ENCODE measurements around the gene NR6A1. TPM values are rescaled to one million over a fixed set of nuclear protein-coding genes. Genes with fewer than 3 reads are reported as not detected.

NR6A1 gene
- total RNA-seq, 2 donors from 2014 or later = 0.71 to 4.6 TPM

- ATAC-seq (ENCODE audit: insufficient number of reproducible peaks, low FRiP score, low read depth) (no peak), DNase-seq (ENCODE audit: low spot score) (no peak)
- H3K4me3 ChIP-seq = no peak overlapping the region
- no peaks in the 10 kb centered on the region for H3K36me3 ChIP-seq
- TF ChIP-seq CTCF (IDR thresholded peaks at IDR 0.05) = no peak
- no peak overlapping the region for H3K27ac ChIP-seq
- H3K4me1 ChIP-seq (ENCODE audit: control insufficient read depth in 1 of 2, low read depth in 2 of 2) = no peaks in the 10 kb centered on the region
- no peaks in the 10 kb centered on the region for H3K9me3 ChIP-seq
- peaks cover 10% of the 10 kb centered on the region for H3K27me3 ChIP-seq (replicated peaks; ENCODE audit: insufficient read depth)
These were observed 18.1 kb downstream of the NR6A1 start for GRCh38 chr9:124752967-124753366.

DNA sequence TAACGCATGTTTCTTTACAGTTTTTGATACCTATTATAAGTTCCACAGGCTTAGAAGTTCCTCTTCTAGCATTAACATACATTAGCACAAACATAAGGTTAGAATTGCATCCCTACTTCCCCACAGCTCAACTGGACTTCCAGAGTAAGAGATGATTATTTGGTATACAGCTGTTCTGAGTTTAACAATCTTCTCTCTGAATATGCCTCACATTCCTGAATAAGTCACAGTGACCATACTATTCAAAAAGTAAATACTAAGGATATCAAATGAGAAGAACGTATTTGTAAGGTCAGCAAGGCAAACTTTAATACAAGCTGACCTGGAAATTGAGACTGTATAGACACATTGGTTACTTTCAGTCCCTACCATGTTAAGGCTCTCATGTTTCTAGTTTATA lies 21.3 kb downstream of the NR6A1 start:
- Histone ChIP-seq H3K4me1 (ENCODE audit: control insufficient read depth in 1 of 2, low read depth in 2 of 2) (no peaks in the 10 kb centered on the region), H3K4me3 (no peak overlapping the region), H3K27ac (no peak overlapping the region), H3K36me3 (no peaks in the 10 kb centered on the region), H3K27me3 (replicated peaks; ENCODE audit: insufficient read depth) (no peaks in the 10 kb centered on the region), H3K9me3 (no peaks in the 10 kb centered on the region)
- no peak for ATAC-seq (ENCODE audit: insufficient number of reproducible peaks, low FRiP score, low read depth)
- TF ChIP-seq CTCF (IDR thresholded peaks at IDR 0.05) = no peak
- no peak for DNase-seq (ENCODE audit: low spot score)

DNA sequence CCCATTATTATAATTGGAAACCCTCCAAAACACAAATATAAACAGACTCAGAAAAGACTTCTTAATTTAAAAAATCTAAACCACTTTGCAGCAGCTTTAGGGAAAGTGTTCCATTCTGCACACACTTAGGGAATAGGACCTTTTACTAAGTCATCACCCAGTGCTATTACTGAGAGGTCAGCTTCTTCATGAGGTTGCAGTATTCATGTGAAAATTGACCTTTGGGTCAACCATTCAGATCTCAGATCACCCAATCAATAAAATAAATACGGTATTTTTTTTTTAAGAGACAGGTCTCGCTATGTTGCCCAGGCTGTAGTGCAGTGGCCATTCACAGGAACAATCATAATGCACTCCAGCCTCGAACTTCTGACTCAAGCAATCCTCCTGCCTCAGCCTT lies 21.8 kb downstream of the NR6A1 start:
- TF ChIP-seq CTCF (IDR thresholded peaks at IDR 0.05) = no peak
- H3K4me3 ChIP-seq = no peak overlapping the region
- no peaks in the 10 kb centered on the region for H3K27me3 ChIP-seq (replicated peaks; ENCODE audit: insufficient read depth)
- H3K27ac ChIP-seq = no peak overlapping the region
- no peak for DNase-seq (ENCODE audit: low spot score)
- no peaks in the 10 kb centered on the region for H3K4me1 ChIP-seq (ENCODE audit: control insufficient read depth in 1 of 2, low read depth in 2 of 2)
- H3K9me3 ChIP-seq = no peaks in the 10 kb centered on the region
- no peak for ATAC-seq (ENCODE audit: insufficient number of reproducible peaks, low FRiP score, low read depth)
- H3K36me3 ChIP-seq = no peaks in the 10 kb centered on the region

DNA sequence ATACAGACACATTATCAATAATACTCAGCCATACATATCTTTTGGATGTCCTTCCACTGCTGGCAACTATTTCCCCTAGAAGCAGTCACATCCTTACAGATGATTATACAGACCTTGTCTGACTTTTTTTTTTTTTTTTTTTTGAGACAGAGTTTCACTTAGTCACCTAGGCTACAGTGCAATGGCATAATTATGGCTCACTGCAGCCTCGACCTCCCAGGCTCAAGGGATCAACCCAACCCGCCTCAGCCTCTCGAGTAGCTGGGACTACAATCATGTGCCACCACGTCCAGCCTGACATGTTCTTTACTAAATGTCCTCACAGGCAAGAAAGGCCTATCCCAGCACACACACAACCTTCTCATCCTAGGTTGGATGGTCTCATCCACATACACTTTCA lies 24.0 kb downstream of the NR6A1 start:
- no peak for DNase-seq (ENCODE audit: low spot score)
- no peak overlapping the region for H3K4me3 ChIP-seq
- H3K36me3 ChIP-seq = no peaks in the 10 kb centered on the region
- no peak overlapping the region for H3K27ac ChIP-seq
- no peak for ATAC-seq (ENCODE audit: insufficient number of reproducible peaks, low FRiP score, low read depth)
- no peaks in the 10 kb centered on the region for H3K9me3 ChIP-seq
- TF ChIP-seq CTCF (IDR thresholded peaks at IDR 0.05) = no peak
- no peaks in the 10 kb centered on the region for H3K27me3 ChIP-seq (replicated peaks; ENCODE audit: insufficient read depth)
- H3K4me1 ChIP-seq (ENCODE audit: control insufficient read depth in 1 of 2, low read depth in 2 of 2) = no peaks in the 10 kb centered on the region

DNA sequence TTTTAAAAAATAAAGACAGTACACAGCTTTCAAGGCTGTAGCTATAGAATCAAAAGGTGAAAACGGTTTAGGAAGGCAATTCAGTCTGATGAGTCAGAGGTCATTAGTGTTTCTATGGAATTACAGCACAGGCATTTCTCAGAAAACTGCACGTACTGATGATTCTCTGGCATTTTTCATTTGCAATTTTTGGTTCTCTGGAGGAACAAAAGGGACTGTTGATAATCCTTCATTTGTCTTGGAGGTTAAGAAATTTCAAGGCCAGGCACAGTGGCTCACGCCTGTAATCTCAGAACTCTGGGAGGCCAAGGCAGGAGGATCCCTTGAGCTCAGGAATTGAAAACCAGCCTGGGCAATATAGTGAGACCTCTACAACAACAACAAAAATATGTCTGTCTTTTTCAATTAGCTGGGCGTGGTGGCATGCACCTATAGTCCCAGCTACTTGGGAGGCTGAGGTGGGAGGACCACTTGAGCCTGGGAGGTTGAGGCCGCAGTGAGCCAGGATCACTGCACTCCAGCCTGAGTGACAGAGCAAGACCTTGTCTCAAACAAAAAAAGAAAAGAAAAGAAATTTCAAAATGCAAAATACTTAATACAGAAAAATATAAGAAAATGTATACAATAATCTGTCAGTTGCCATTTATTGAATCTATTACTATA lies 27.3 kb downstream of the NR6A1 start:
- Histone ChIP-seq H3K36me3 (no peaks in the 10 kb centered on the region), H3K27me3 (replicated peaks; ENCODE audit: insufficient read depth) (no peaks in the 10 kb centered on the region), H3K27ac (no peak overlapping the region), H3K4me3 (no peak overlapping the region), H3K9me3 (no peaks in the 10 kb centered on the region), H3K4me1 (ENCODE audit: control insufficient read depth in 1 of 2, low read depth in 2 of 2) (no peaks in the 10 kb centered on the region)
- ATAC-seq (ENCODE audit: insufficient number of reproducible peaks, low FRiP score, low read depth) = no peak
- no peak for DNase-seq (ENCODE audit: low spot score)
- no peak for TF ChIP-seq CTCF (IDR thresholded peaks at IDR 0.05)

Data from thoracic aorta (tissue), 2 donors.